Effector memory CD8-positive, alpha-beta T cell (primary cell): ENCODE data around the gene XPR1.

Experiments
- ATAC-seq: fragments of 150-1000 bp; cut with Tn5 transposase; replicated peaks from 2 replicates; pipeline ENCODE4 v1.10.0; 2021; ENCODE audit warnings: mild to moderate bottlenecking, moderate library complexity
- DNase-seq, 3 experiments: peaks; one replicate each; pipeline ENCODE4 v3.0.0; 2021
- H3K27ac Mint-ChIP-seq, 2 donors: one replicate each; pipeline ENCODE4 v1.8.0; 2022; ENCODE audit warnings: mild to moderate bottlenecking in 2 of 2, mixed read lengths in 2 of 2, moderate library complexity in 2 of 2
- H3K27me3 Mint-ChIP-seq, 2 donors: one replicate each; pipeline ENCODE4 v1.8.0; 2022; ENCODE audit warnings: mixed read lengths in 2 of 2
- H3K36me3 Mint-ChIP-seq: one replicate; pipeline ENCODE4 v1.8.0; 2022; ENCODE audit warnings: mild to moderate bottlenecking, moderate library complexity, mixed read lengths; ENCODE audit not compliant: insufficient read depth
- H3K4me1 Mint-ChIP-seq, 2 donors: one replicate each; pipeline ENCODE4 v1.8.0; 2022; ENCODE audit warnings: low read depth in 2 of 2, mixed read lengths in 2 of 2
- H3K4me3 Mint-ChIP-seq, 2 donors: one replicate each; pipeline ENCODE4 v1.8.0; 2022; ENCODE audit warnings: mild to moderate bottlenecking in 2 of 2, mixed read lengths in 2 of 2, moderate library complexity in 2 of 2
- H3K9me3 Mint-ChIP-seq, 2 donors: one replicate each; pipeline ENCODE4 v1.8.0; 2022; ENCODE audit warnings: mixed read lengths in 2 of 2
- total RNA-seq, 9 experiments: gene quantifications; one replicate each; lab custom pipeline; 2026; lab: John Stamatoyannopoulos, UW

XPR1 gene
- total RNA-seq = 39.0 to 71.6 (median 64.0) reads per million in 9 experiments

DNA sequence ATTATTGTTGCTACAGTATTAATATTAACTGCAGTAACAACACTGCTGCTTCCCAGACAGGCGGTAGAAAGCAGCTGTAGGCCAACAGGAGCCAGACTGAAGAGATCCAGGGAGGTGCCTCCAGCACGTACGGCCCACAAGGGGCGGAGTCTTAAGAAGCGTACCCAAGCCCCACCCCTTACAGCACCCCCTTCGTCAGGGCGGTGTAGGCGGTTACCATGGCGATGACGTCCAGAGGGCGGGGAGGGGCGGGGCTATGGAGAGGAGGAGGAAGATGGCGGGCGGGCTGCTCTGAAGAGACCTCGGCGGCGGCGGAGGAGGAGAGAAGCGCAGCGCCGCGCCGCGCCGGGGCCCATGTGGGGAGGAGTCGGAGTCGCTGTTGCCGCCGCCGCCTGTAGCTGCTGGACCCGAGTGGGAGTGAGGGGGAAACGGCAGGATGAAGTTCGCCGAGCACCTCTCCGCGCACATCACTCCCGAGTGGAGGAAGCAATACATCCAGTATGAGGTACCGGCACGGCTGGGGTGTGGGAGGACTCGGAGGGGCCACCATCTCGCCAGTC is at the start of gene XPR1:
TSS of gene XPR1 (plus strand) at position 257 of the 560 bp plus-strand sequence. CDS start at position 437, 180 bp downstream.
- Mint-ChIP-seq H3K27me3 (peaks cover 0 to 7% of the 10 kb centered on the region in 2 donors), H3K27ac (no peak within 1 kb of the TSS), H3K4me1 (peaks cover 1 to 4% of the 10 kb centered on the region in 2 donors), H3K4me3 (no peak within 1 kb of the TSS), H3K36me3 (peaks cover 4% of the 10 kb centered on the region), H3K9me3 (no peaks in the 10 kb centered on the region)
- DNase-seq (peak; percentile 95 to 96 (median 95)), ATAC-seq (peak; percentile 93)

DNA sequence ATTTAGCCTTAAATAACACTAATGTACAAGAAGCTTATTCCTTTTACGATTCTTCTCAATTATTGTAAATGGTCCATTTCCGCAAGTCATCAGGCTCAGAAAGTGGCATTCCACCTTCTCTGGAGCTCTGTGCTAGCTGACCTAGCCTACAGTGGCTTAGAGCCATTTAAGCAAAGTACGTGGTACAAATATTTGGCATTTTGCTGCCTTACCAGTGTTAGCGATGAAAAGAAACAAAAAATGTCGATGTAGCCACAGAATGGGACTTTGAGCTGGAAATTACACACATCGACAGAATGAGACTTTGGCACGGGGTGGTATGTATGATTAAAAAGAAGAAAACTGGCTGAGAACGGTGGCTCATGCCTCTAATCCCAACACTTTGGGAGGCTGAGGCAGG is 47.0 kb upstream of the XPR1 start:
- DNase-seq (no peak), ATAC-seq (no peak)
- Mint-ChIP-seq H3K27ac (peak overlapping the region in 1 of 2 donors; percentile 59), H3K9me3 (no peaks in the 10 kb centered on the region), H3K4me3 (no peak overlapping the region), H3K27me3 (peaks cover 11 to 29% of the 10 kb centered on the region in 2 donors), H3K36me3 (no peaks in the 10 kb centered on the region), H3K4me1 (no peaks in the 10 kb centered on the region)

DNA sequence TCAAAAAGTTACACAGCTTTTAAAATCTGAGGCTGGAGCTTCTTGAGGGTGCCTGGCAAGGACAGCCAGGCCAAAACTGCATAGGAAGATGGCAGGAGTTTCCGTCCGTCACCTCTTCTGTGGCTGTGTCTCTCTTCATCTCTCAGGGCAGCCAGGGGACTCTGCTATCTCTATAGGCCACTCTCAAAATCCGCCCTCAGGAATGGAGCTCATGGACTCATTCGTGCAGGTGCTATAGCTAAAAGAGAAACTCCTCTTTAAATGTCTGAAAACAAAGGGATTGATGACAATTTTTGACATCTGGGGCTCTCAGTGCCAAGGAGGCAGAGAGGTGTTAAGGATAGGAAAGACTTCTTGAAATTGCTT is 45.8 kb upstream of the XPR1 start:
- H3K27ac Mint-ChIP-seq = no peak overlapping the region
- DNase-seq (no peak), ATAC-seq (no peak)
- H3K4me1 Mint-ChIP-seq = no peaks in the 10 kb centered on the region
- H3K27me3 Mint-ChIP-seq = peaks cover 11 to 38% of the 10 kb centered on the region in 2 donors
- H3K9me3 Mint-ChIP-seq = no peaks in the 10 kb centered on the region
- H3K4me3 Mint-ChIP-seq = no peak overlapping the region
- H3K36me3 Mint-ChIP-seq = no peaks in the 10 kb centered on the region

DNA sequence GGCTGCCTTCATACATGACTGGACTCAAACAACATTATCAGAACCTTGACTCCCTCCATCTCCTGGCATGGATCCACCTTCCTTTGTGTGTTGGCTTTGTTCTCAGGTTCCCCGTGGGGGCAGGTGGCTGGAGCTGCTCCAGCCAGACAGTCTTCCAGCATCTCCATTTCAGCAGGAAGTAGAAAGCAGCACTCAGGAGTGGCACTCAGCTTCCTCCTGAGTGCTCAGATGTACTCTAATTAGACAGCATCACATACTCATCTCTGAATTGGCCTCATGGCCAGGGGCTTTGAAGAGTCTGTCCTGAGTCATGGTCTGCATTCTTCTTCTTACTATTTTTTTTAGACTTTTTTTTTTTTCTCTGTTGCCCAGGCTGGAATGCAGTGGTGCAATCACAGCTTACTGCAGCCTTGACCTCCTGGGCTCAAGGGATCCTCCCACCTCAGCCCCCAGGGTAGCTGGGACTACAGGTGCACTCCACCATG is 45.1 kb upstream of the XPR1 start:
- H3K27me3 Mint-ChIP-seq = peaks cover 11 to 42% of the 10 kb centered on the region in 2 donors
- no peaks in the 10 kb centered on the region for H3K36me3 Mint-ChIP-seq
- H3K4me3 Mint-ChIP-seq = no peak overlapping the region
- H3K9me3 Mint-ChIP-seq = no peaks in the 10 kb centered on the region
- DNase-seq = no peak
- no peak overlapping the region for H3K27ac Mint-ChIP-seq
- ATAC-seq = no peak
- no peaks in the 10 kb centered on the region for H3K4me1 Mint-ChIP-seq

DNA sequence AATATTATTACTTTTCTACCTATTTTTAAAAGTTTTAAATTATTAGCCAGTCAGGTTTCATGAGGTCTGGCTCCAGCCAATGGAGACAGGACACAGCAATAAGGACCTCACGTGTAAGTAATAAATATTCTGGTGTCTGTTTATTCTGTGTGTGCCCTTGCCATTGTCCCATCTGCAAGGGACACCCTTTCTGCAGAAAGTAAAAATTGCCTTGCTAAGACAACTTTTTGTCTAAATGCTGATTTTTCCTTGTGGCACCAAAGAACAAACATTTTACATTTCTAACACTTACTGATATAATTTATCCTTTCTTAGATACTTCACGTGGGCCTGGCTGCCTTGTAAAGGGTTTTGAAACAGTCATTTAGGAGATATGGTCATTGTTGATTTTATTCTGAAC is 43.7 kb upstream of the XPR1 start:
- no peak overlapping the region for H3K4me3 Mint-ChIP-seq
- DNase-seq = no peak
- no peak overlapping the region for H3K27ac Mint-ChIP-seq
- no peaks in the 10 kb centered on the region for H3K36me3 Mint-ChIP-seq
- no peaks in the 10 kb centered on the region for H3K9me3 Mint-ChIP-seq
- no peak for ATAC-seq
- peaks cover 11 to 42% of the 10 kb centered on the region in 2 donors for H3K27me3 Mint-ChIP-seq
- no peaks in the 10 kb centered on the region for H3K4me1 Mint-ChIP-seq

DNA sequence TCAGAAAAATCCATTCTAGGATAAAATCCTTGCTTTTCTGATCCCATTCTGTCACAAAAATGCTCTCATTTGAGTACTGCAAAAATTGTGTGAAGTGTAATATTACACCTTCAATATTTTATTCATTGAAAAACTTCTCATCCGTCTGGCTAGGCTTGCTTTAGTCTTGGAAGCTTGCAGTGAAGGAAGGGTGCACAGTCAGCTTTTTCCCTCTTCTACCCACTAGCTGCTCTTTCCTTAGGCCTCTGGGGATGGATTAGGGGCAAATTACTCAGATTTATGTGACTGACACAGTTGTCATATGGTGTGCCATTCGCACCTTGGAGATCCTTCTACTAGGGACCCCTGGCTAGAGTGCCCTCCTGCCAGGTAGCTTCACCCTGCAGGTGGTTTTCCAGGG is 40.9 kb upstream of the XPR1 start:
- Mint-ChIP-seq H3K36me3 (no peaks in the 10 kb centered on the region), H3K4me1 (no peaks in the 10 kb centered on the region), H3K27me3 (peaks cover 6 to 42% of the 10 kb centered on the region in 2 donors), H3K9me3 (no peaks in the 10 kb centered on the region), H3K27ac (no peak overlapping the region), H3K4me3 (no peak overlapping the region)
- ATAC-seq (no peak), DNase-seq (no peak)

DNA sequence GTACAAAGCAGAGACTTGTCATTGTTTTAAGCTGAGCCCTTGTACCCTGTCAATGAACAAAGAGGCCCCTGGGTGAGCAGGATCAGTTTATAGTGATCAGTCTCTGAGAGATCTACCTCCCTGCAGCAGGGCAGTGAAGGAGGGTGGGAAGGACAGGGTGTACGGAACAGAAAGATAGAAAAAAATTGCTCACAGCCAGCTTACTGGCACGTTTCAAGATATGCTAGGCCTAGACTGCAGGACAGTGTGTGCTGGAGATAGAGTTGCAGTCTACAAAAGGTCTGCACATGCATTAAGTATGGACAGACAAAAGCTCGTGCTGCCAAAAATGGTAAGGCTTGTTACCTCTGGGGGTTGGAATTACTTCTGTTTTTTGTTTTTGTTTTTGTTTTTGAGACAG is 38.4 kb upstream of the XPR1 start:
- Mint-ChIP-seq H3K27ac (no peak overlapping the region), H3K4me3 (no peak overlapping the region), H3K27me3 (peaks cover 20 to 29% of the 10 kb centered on the region in 2 donors), H3K4me1 (no peaks in the 10 kb centered on the region), H3K9me3 (no peaks in the 10 kb centered on the region), H3K36me3 (no peaks in the 10 kb centered on the region)
- no peak for DNase-seq
- ATAC-seq = no peak

DNA sequence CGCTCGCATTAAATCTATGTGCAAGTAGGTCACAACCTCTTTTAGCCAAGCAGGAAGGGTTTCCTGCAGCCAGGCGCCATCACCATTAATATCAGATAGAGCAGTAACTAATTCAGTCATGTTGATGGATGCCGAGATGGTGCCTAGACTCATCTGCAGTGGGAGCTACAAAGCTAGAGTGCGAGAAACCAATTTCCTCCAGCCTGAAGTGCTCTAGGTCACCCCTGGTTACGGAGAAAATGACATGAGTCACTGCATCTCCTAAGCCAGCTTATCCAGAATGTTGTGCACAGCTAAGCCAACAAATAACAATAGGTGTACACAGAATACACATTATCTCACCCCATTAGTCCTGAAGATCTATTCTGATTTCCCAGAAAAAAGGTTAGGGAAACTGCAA is 37.1 kb upstream of the XPR1 start:
- DNase-seq (no peak), ATAC-seq (no peak)
- Mint-ChIP-seq H3K27ac (no peak overlapping the region), H3K4me1 (no peaks in the 10 kb centered on the region), H3K4me3 (no peak overlapping the region), H3K27me3 (peaks cover 20 to 29% of the 10 kb centered on the region in 2 donors), H3K36me3 (no peaks in the 10 kb centered on the region), H3K9me3 (no peaks in the 10 kb centered on the region)

DNA sequence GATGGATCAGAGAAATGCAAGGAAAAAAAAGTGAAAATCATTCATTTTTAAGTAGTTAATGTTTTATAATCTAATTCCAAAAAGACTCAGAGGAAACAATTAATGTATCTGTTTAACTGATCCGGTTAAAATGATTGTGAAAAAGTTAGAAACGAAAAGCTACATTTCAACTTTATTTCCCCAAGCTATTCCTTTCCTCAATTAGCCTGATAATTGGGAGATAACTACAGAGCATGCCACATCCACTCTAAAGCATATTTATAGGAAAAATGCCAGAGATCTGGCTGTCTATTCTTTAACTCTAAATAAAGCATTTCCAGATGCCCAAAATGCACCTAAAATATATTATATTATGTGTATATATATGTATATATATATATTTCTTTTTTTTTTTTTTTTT is 35.9 kb upstream of the XPR1 start:
- no peak overlapping the region for H3K27ac Mint-ChIP-seq
- no peaks in the 10 kb centered on the region for H3K36me3 Mint-ChIP-seq
- H3K9me3 Mint-ChIP-seq = no peaks in the 10 kb centered on the region
- H3K27me3 Mint-ChIP-seq = peaks cover 16 to 20% of the 10 kb centered on the region in 2 donors
- DNase-seq = no peak
- no peaks in the 10 kb centered on the region for H3K4me1 Mint-ChIP-seq
- no peak overlapping the region for H3K4me3 Mint-ChIP-seq
- no peak for ATAC-seq

DNA sequence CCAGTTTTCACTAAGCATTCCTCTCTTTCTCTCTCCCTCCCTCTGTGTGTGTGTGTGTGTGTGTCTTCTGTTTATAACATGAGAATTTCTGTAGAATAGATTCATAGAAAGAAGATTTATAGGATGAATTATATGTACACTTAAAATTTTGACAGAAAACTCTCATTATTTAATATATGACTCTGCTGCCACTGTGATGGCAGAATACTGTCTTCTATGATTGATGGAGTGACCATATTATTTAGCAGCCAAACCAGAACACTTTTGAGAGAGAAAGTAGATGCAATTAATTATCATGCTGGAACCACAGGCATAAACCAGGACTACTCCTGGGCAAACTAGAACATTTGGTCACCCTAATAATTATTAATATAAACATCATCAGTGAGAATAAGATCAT is 34.3 kb upstream of the XPR1 start:
- Mint-ChIP-seq H3K27ac (no peak overlapping the region), H3K4me3 (no peak overlapping the region), H3K36me3 (no peaks in the 10 kb centered on the region)

DNA sequence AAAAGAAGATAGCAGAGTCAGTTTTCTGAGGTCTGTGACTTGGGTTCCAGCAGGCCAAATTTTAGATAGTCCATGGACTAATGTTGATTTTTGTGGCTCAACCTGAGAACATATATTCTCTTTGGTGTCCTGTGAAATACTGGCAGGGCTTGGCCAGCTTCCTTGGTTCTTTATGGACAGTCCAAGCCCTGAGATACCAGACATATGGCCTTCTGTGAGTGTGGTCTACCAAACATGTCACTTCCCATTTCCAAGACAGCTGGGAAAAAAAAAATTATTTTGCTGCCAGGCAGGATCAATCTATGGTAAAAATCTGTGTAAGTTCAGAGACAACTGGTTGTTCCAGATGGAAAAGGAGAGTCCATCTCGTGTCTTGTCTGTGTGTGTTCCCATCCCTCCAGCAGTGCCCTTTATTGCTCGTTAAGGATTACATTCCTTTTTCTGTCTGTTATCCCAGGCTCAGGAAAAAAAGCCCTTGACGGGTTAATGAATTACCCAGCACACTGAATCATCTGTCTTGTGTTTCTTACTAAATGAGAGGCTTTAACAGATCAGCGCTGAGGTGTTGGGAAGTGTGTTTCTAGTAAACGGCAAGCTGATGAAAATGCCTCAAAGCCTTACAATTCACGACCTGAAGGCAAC is 33.4 kb upstream of the XPR1 start:
- Mint-ChIP-seq H3K4me1 (no peaks in the 10 kb centered on the region), H3K9me3 (no peaks in the 10 kb centered on the region), H3K27me3 (peaks cover 12 to 20% of the 10 kb centered on the region in 2 donors), H3K4me3 (no peak overlapping the region), H3K36me3 (no peaks in the 10 kb centered on the region), H3K27ac (no peak overlapping the region)
- DNase-seq (no peak), ATAC-seq (no peak)

More for the DNA sequence above, 34.3 kb upstream of the XPR1 start:
- Mint-ChIP-seq H3K27me3 (peaks cover 12 to 20% of the 10 kb centered on the region in 2 donors), H3K9me3 (no peaks in the 10 kb centered on the region), H3K4me1 (no peaks in the 10 kb centered on the region)
- ATAC-seq (no peak), DNase-seq (no peak)

DNA sequence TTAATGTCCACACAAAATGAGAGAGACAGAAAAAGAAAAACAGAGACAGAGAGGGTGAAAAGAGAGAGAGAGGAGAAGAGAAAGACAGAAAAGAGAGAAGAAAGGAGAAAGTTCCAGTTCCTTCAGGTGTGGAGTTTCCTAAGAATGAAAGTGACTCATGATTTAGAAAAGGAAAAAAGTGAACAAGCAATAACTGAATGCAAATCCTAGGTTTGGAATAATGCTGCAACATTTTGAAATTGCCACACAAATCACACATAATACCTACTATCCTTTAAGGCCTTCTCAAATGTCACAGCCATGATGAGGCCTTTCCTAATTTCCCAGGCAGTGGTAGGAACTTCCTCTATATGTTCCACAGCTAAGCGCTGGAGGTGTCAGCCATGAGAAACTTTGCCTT is 31.5 kb upstream of the XPR1 start:
- Mint-ChIP-seq H3K36me3 (no peaks in the 10 kb centered on the region), H3K27ac (no peak overlapping the region), H3K4me3 (no peak overlapping the region), H3K9me3 (no peaks in the 10 kb centered on the region), H3K27me3 (peaks cover 0 to 21% of the 10 kb centered on the region in 2 donors), H3K4me1 (no peaks in the 10 kb centered on the region)
- ATAC-seq (no peak), DNase-seq (no peak)

DNA sequence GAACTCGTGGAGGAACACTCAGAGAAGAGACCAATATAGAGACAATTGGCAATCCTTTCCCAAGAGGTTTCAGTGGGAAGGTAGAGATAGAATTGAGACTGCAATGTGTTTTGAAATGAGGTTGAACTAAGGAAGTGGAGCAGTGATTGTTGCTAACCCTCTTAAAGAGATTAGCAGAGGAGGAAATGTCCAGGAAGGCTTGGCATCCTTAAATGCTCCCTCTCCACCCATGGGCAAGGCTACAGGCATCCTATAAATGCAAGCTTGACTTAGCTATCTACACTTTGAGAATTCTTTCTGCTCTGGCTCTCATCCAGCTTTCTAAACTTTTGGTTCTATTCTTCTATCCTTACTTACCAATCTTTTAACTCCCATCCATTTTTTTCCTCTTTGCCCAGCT is 30.3 kb upstream of the XPR1 start:
- no peak overlapping the region for H3K4me3 Mint-ChIP-seq
- H3K27ac Mint-ChIP-seq = no peak overlapping the region
- no peaks in the 10 kb centered on the region for H3K36me3 Mint-ChIP-seq
- H3K9me3 Mint-ChIP-seq = no peaks in the 10 kb centered on the region
- H3K27me3 Mint-ChIP-seq = peaks cover 0 to 19% of the 10 kb centered on the region in 2 donors
- DNase-seq (no peak), ATAC-seq (no peak)
- no peaks in the 10 kb centered on the region for H3K4me1 Mint-ChIP-seq

DNA sequence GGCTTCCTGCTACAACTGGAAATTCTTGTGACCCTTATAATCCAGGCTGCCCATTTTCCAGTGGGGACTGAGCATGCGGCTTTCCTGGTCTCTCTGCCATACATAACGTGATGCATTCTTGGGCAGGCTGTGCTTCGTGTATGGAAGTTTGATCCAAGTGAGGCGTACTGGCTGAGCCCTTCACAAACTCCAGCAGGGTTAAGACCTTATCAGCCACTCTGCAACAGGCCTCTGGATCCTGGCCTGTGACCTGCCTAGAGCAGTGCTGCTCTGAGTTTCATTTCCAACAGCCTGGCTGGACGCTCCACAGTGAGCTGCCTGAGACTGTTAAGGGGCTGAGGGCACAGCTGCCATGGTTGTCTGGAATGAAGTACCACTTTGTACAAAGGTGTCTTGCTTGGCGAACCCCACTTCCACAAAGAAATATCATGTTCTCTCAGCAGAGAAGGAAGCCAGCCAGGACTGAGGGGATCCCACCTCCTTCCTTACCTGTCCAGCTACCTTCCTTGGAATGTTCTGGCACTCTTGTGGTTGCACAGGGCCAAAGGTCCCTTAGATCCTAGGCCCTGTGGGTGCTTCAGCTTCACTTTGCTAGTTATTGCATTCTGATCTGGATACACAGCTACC is 28.5 kb upstream of the XPR1 start:
- ATAC-seq (no peak), DNase-seq (no peak)
- no peak overlapping the region for H3K4me3 Mint-ChIP-seq
- no peaks in the 10 kb centered on the region for H3K4me1 Mint-ChIP-seq
- H3K9me3 Mint-ChIP-seq = no peaks in the 10 kb centered on the region
- no peaks in the 10 kb centered on the region for H3K36me3 Mint-ChIP-seq
- peaks cover 0 to 5% of the 10 kb centered on the region in 2 donors for H3K27me3 Mint-ChIP-seq
- H3K27ac Mint-ChIP-seq = no peak overlapping the region
